SK-N-SH (cell line): ENCODE results near the gene ASCC3. TPM values are rescaled to one million over a fixed set of nuclear protein-coding genes. Genes with fewer than 3 reads are reported as not detected.
A peak's percentile ranks its signal among the peaks of the same experiment; 100 is the strongest.

Source experiments
- CTCF ChIA-PET: fragments of 300-600, 350-600 bp; formaldehyde crosslinking; extraction: SDS; loops from one replicate; lab custom pipeline; 2021; lab: Yijun Ruan, JAX
- POLR2A ChIA-PET: fragments of 350-600 bp; sonication (Branson Sonifier 250); formaldehyde crosslinking; extraction: SDS; loops from one replicate; lab custom pipeline; 2020; ENCODE audit warnings: antibody characterized with exemption, inconsistent platforms; lab: Yijun Ruan, JAX
- DNase-seq: peaks from one replicate; pipeline ENCODE4 v3.0.0; 2012
- H2AFZ ChIP-seq: fragments of 200-600 bp; sonication (generic); 2 replicates; pipeline ENCODE4 v1.8.1; 2016; ENCODE audit warnings: antibody characterized with exemption, mild to moderate bottlenecking, low read depth
- H3F3A ChIP-seq: fragments of 200-600 bp; sonication (generic); replicated peaks from 2 replicates; pipeline ENCODE3; 2016; ENCODE audit warnings: antibody characterized with exemption, mild to moderate bottlenecking; ENCODE audit not compliant: insufficient read depth
- H3K27ac ChIP-seq, 2 experiments: fragments of 200-500 bp in 1 of 2; fragments of 200-600 bp in 1 of 2; sonication (Bioruptor generic) in 1 of 2; sonication (generic), shearing (Covaris generic) in 1 of 2; 2 replicates each; pipeline versions ENCODE4 v1.5.1 to v1.6.1; 2014 to 2016; ENCODE audit warnings: low read depth in 2 of 2, inconsistent platforms in 1 of 2, low read length in 1 of 2, mild to moderate bottlenecking in 1 of 2, mixed read lengths in 1 of 2
- H3K27me3 ChIP-seq: fragments of 200-600 bp; sonication (generic), shearing (Covaris generic); 2 replicates; pipeline ENCODE4 v1.6.1; 2016; ENCODE audit warnings: mixed run types; ENCODE audit not compliant: insufficient read depth
- H3K36me3 ChIP-seq, 2 experiments: fragments of 200-500 bp in 1 of 2; fragments of 200-600 bp in 1 of 2; sonication (Bioruptor generic) in 1 of 2; sonication (generic) in 1 of 2; replicated peaks in 1 of 2; 2 replicates each; pipeline versions ENCODE3 to v1.5.1; 2014 to 2016; ENCODE audit warnings: low read length in 1 of 2, mild to moderate bottlenecking in 1 of 2; ENCODE audit not compliant: insufficient read depth in 2 of 2, control insufficient read depth in 1 of 2
- H3K4me1 ChIP-seq, 2 experiments: fragments of 200-500 bp in 1 of 2; fragments of 200-600 bp in 1 of 2; sonication (Bioruptor generic) in 1 of 2; sonication (generic), shearing (Covaris generic) in 1 of 2; 2 replicates each; pipeline versions ENCODE4 v1.5.1 to v1.6.1; 2014 to 2016; ENCODE audit warnings: low read depth in 1 of 2, low read length in 1 of 2, mixed run types in 1 of 2; ENCODE audit not compliant: insufficient read depth in 2 of 2, control insufficient read depth in 1 of 2
- H3K4me2 ChIP-seq: fragments of 200-600 bp; sonication (generic), shearing (Covaris generic); 2 replicates; pipeline ENCODE4 v1.6.1; 2017; ENCODE audit warnings: mixed run types
- H3K4me3 ChIP-seq, 2 experiments: fragments of 200-500 bp in 1 of 2; fragments of 200-600 bp in 1 of 2; sonication (Bioruptor generic) in 1 of 2; sonication (generic), shearing (Covaris generic) in 1 of 2; 2 replicates each; pipeline versions ENCODE4 v1.5.1 to v1.8.1; 2014 to 2016; ENCODE audit warnings: low read depth in 2 of 2, inconsistent platforms in 1 of 2, low read length in 1 of 2, mild to moderate bottlenecking in 1 of 2, mixed read lengths in 1 of 2, moderate library complexity in 1 of 2
- H3K79me2 ChIP-seq: fragments of 200-600 bp; sonication (generic); 2 replicates; pipeline ENCODE4 v1.8.1; 2017; ENCODE audit warnings: mild to moderate bottlenecking; ENCODE audit not compliant: insufficient read depth
- H3K9ac ChIP-seq: fragments of 200-600 bp; sonication (generic); 2 replicates; pipeline ENCODE4 v1.6.1; 2017; ENCODE audit warnings: mixed run types
- H3K9me2 ChIP-seq: fragments of 200-600 bp; sonication (generic); 2 replicates; pipeline ENCODE4 v1.6.1; 2017; ENCODE audit warnings: mixed run types
- H3K9me3 ChIP-seq: fragments of 200-600 bp; sonication (generic); 2 replicates; pipeline ENCODE4 v1.6.1; 2017; ENCODE audit warnings: mixed run types, mild to moderate bottlenecking, moderate library complexity
- H4K20me1 ChIP-seq: fragments of 200-600 bp; sonication (generic); 2 replicates; pipeline ENCODE4 v1.6.1; 2017; ENCODE audit warnings: mild to moderate bottlenecking, mixed run types; ENCODE audit not compliant: insufficient read depth
- CTCF ChIP-seq: fragments of 200-600 bp; sonication (generic); IDR thresholded peaks from 2 replicates; pipeline ENCODE4 v1.6.1; 2017; ENCODE audit warnings: antibody characterized with exemption, mild to moderate bottlenecking, moderate library complexity
- EP300 ChIP-seq, 2 experiments: IDR thresholded peaks; 2 replicates each; pipeline versions ENCODE4 v1.4.0 to v1.6.1; 2012; ENCODE audit warnings: borderline replicate concordance in 1 of 2, low read depth in 1 of 2, low read length in 1 of 2
- FOSL2 ChIP-seq: IDR thresholded peaks from 2 replicates; pipeline ENCODE4 v1.4.0; 2012; ENCODE audit warnings: low read depth, mild to moderate bottlenecking, moderate library complexity, borderline replicate concordance
- GABPA ChIP-seq: IDR thresholded peaks from 2 replicates; pipeline ENCODE4 v1.4.0; 2012; ENCODE audit warnings: low read depth, mild to moderate bottlenecking
- JUND ChIP-seq: IDR thresholded peaks from 2 replicates; pipeline ENCODE4 v1.4.0; 2012
- MAX ChIP-seq: IDR thresholded peaks from 2 replicates; pipeline ENCODE4 v1.4.0; 2012; ENCODE audit warnings: low read depth
- MEF2A ChIP-seq: IDR thresholded peaks from 2 replicates; pipeline ENCODE4 v1.4.0; 2012; ENCODE audit warnings: low read depth, borderline replicate concordance
- MXI1 ChIP-seq: IDR thresholded peaks from 2 replicates; pipeline ENCODE4 v1.6.1; 2012; ENCODE audit warnings: mild to moderate bottlenecking, low read depth, low read length, improper control_type of control experiment
- NFIC ChIP-seq: IDR thresholded peaks from 2 replicates; pipeline ENCODE4 v1.4.0; 2012; ENCODE audit warnings: borderline replicate concordance
- NRF1 ChIP-seq: IDR thresholded peaks from 2 replicates; pipeline ENCODE4 v1.6.1; 2012; ENCODE audit warnings: low read depth, mild to moderate bottlenecking, low read length
- POLR2AphosphoS5 ChIP-seq: IDR thresholded peaks from 2 replicates; pipeline ENCODE4 v1.6.1; 2012; ENCODE audit warnings: low read depth, low read length
- REST ChIP-seq: IDR thresholded peaks from 2 replicates; pipeline ENCODE4 v1.6.1; 2012; ENCODE audit warnings: mild to moderate bottlenecking, low read depth, low read length, moderate library complexity
- RFX5 ChIP-seq: IDR thresholded peaks from 2 replicates; pipeline ENCODE4 v1.6.1; 2012; ENCODE audit warnings: mild to moderate bottlenecking, improper control_type of control experiment, low read length
- SMC3 ChIP-seq: IDR thresholded peaks from 2 replicates; pipeline ENCODE4 v1.6.1; 2012; ENCODE audit warnings: low read depth, low read length, improper control_type of control experiment
- TEAD4 ChIP-seq: IDR thresholded peaks from 2 replicates; pipeline ENCODE4 v1.4.0; 2012; ENCODE audit warnings: mild to moderate bottlenecking, borderline replicate concordance; ENCODE audit not compliant: insufficient read depth
- USF1 ChIP-seq: IDR thresholded peaks from 2 replicates; pipeline ENCODE4 v1.4.0; 2012; ENCODE audit warnings: low read depth, borderline replicate concordance
- WGBS: methylation state at CpG from one replicate; pipeline ENCODE4 v1.1.6; 2017; ENCODE audit warnings: low lambda C conversion rate; 5-methylcytosine and 5-hydroxymethylcytosine counted together
- polyA plus RNA-seq, 3 experiments: library from polyadenylated mRNA; depleted of rRNA; stranded (reverse); fragments of >200 nt; gene quantifications; 2 replicates each; pipeline ENCODE4 v1.2.3, GENCODE V29; 2012

Gene ASCC3
- polyA plus RNA-seq, 1 of the 3 experiments (the other 2 are of a cell fraction) = 17.9 TPM

GRCh38 chr6:100892116-100892515 lies 11.0 kb upstream of the ASCC3 start:
- H3K4me1 ChIP-seq = peaks cover 0 to 2% of the 10 kb centered on the region in 2 experiments; a peak in 2 of 4 replicates
- no peak overlapping the region for H3K27ac ChIP-seq
- peak; percentile 15 for DNase-seq
- no peaks in the 10 kb centered on the region for H3K79me2 ChIP-seq
- H3K36me3 ChIP-seq = no peaks in the 10 kb centered on the region
- WGBS = 77% methylated on average over 3 of the region's 3 CpGs
- H3K4me3 ChIP-seq = no peak overlapping the region
- no peaks in the 10 kb centered on the region for H3K9me2 ChIP-seq
- no peak for TF ChIP-seq MXI1
- TF ChIP-seq POLR2AphosphoS5 = no peak
- no peak for TF ChIP-seq MEF2A
- no peak for TF ChIP-seq SMC3
- TF ChIP-seq TEAD4 = no peak
- no peak for TF ChIP-seq GABPA
- no peak for TF ChIP-seq NRF1
- no peak for TF ChIP-seq CTCF
- TF ChIP-seq RFX5 = no peak
- TF ChIP-seq REST = no peak
- TF ChIP-seq NFIC = no peak
- TF ChIP-seq USF1 = no peak
- TF ChIP-seq EP300 (IDR thresholded peaks at IDR 0.05; ENCODE audit: borderline replicate concordance in 1 of 2, low read depth in 1 of 2, low read length in 1 of 2) = no peak
- TF ChIP-seq JUND = no peak
- no peak for TF ChIP-seq FOSL2
- TF ChIP-seq MAX = no peak
- ChIA-PET POLR2A (no interaction called here), CTCF (interaction anchor here (1.0 kb wide), 1 partner anchor 117 kb away, joined by 3 read pairs; no protein-coding TSS in a partner anchor)
- H3K9me3 ChIP-seq = no peaks in the 10 kb centered on the region
- H4K20me1 ChIP-seq = no peaks in the 10 kb centered on the region
- H3K9ac ChIP-seq = no peak overlapping the region
- no peak overlapping the region for H3K4me2 ChIP-seq
- H3F3A ChIP-seq = no peaks in the 10 kb centered on the region
- no peaks in the 10 kb centered on the region for H3K27me3 ChIP-seq
- H2AFZ ChIP-seq = no peak overlapping the region
